H9 (cell line): ENCODE results near the gene SLC19A1. TPM values are rescaled to one million over a fixed set of nuclear protein-coding genes. Genes with fewer than 3 reads are reported as not detected.

Experiments
- DNase-seq: peaks from one replicate; pipeline ENCODE4 v3.0.0-alpha.2; 2017
- H2AFZ ChIP-seq: one replicate; pipeline ENCODE4 v1.6.1; 2013; ENCODE audit warnings: mild to moderate bottlenecking, low read length, control low read depth, moderate library complexity
- H2AK5ac ChIP-seq: 2 replicates; pipeline ENCODE4 v1.6.1; 2013; ENCODE audit warnings: low read length, control low read depth, mixed read lengths; ENCODE audit not compliant: insufficient read length
- H2BK120ac ChIP-seq: one replicate; pipeline ENCODE4 v1.6.1; 2013; ENCODE audit warnings: low read depth, mild to moderate bottlenecking, low read length, control low read depth, inconsistent platforms; ENCODE audit not compliant: poor library complexity, severe bottlenecking
- H2BK12ac ChIP-seq: 2 replicates; pipeline ENCODE4 v1.6.1; 2013; ENCODE audit warnings: low read length, control low read depth, mixed read lengths, low read depth; ENCODE audit not compliant: insufficient read length
- H2BK15ac ChIP-seq: 2 replicates; pipeline ENCODE4 v1.6.1; 2013; ENCODE audit warnings: low read depth, low read length, control low read depth
- H2BK20ac ChIP-seq: one replicate; pipeline ENCODE4 v1.6.1; 2013; ENCODE audit warnings: low read depth, mild to moderate bottlenecking, low read length, control low read depth, inconsistent platforms; ENCODE audit not compliant: poor library complexity, severe bottlenecking
- H2BK5ac ChIP-seq: 2 replicates; pipeline ENCODE4 v1.6.1; 2013; ENCODE audit warnings: low read length, control low read depth, mixed read lengths; ENCODE audit not compliant: insufficient read length
- H3K14ac ChIP-seq: 2 replicates; pipeline ENCODE4 v1.6.1; 2013; ENCODE audit warnings: low read length, control low read depth; ENCODE audit not compliant: insufficient read depth
- H3K18ac ChIP-seq: 2 replicates; pipeline ENCODE4 v1.6.1; 2013; ENCODE audit warnings: low read depth, mild to moderate bottlenecking, mixed read lengths, low read length, control low read depth; ENCODE audit not compliant: insufficient read length
- H3K23ac ChIP-seq: 2 replicates; pipeline ENCODE4 v1.6.1; 2013; ENCODE audit warnings: low read length, control low read depth, mixed read lengths, low read depth; ENCODE audit not compliant: insufficient read length
- H3K23me2 ChIP-seq: 2 replicates; pipeline ENCODE4 v1.6.1; 2013; ENCODE audit warnings: low read depth, mild to moderate bottlenecking, mixed read lengths, low read length, control low read depth; ENCODE audit not compliant: insufficient read length, poor library complexity, severe bottlenecking
- H3K27ac ChIP-seq: 2 replicates; pipeline ENCODE4 v1.5.1; 2013; ENCODE audit warnings: low read length, control low read depth, mixed read lengths, low read depth; ENCODE audit not compliant: insufficient read length
- H3K27me3 ChIP-seq: 2 replicates; pipeline ENCODE4 v1.6.1; 2013; ENCODE audit warnings: low read length, control low read depth, inconsistent platforms; ENCODE audit not compliant: insufficient read depth
- H3K4ac ChIP-seq: 2 replicates; pipeline ENCODE4 v1.6.1; 2013; ENCODE audit warnings: low read depth, mild to moderate bottlenecking, control low read depth, inconsistent platforms, low read length, moderate library complexity
- H3K4me1 ChIP-seq: 2 replicates; pipeline ENCODE4 v1.6.1; 2013; ENCODE audit warnings: low read length, control low read depth, inconsistent platforms; ENCODE audit not compliant: insufficient read depth
- H3K4me2 ChIP-seq: 2 replicates; pipeline ENCODE4 v1.6.1; 2013; ENCODE audit warnings: low read length, control low read depth, mixed read lengths; ENCODE audit not compliant: insufficient read length, insufficient read depth
- H3K56ac ChIP-seq: 2 replicates; pipeline ENCODE4 v1.6.1; 2013; ENCODE audit warnings: low read depth, mild to moderate bottlenecking, mixed read lengths, low read length, control low read depth; ENCODE audit not compliant: insufficient read length
- H3K79me1 ChIP-seq: 2 replicates; pipeline ENCODE4 v1.6.1; 2013; ENCODE audit warnings: low read depth, mild to moderate bottlenecking, moderate library complexity, low read length, control low read depth, inconsistent platforms; ENCODE audit not compliant: insufficient read depth, poor library complexity, severe bottlenecking
- H3K79me2 ChIP-seq: 2 replicates; pipeline ENCODE4 v1.6.1; 2013; ENCODE audit warnings: low read length, control low read depth, inconsistent platforms; ENCODE audit not compliant: insufficient read depth
- H3K9ac ChIP-seq: 2 replicates; pipeline ENCODE4 v1.6.1; 2013; ENCODE audit warnings: low read length, control low read depth, mixed read lengths; ENCODE audit not compliant: insufficient read length; ENCODE audit errors: extremely low read depth
- H3K9me3 ChIP-seq: one replicate; pipeline ENCODE4 v1.6.1; 2013; ENCODE audit warnings: low read depth, low read length, inconsistent platforms; ENCODE audit not compliant: control insufficient read depth
- H3T11ph ChIP-seq: one replicate; pipeline ENCODE4 v1.6.1; 2013; ENCODE audit warnings: mild to moderate bottlenecking, low read length, control low read depth, inconsistent platforms
- H4K20me1 ChIP-seq: one replicate; pipeline ENCODE4 v1.6.1; 2013; ENCODE audit not compliant: control insufficient read depth, insufficient read length, insufficient read depth
- H4K5ac ChIP-seq: 2 replicates; pipeline ENCODE4 v1.6.1; 2013; ENCODE audit warnings: low read depth, mild to moderate bottlenecking, mixed read lengths, low read length, control low read depth; ENCODE audit not compliant: insufficient read length
- H4K8ac ChIP-seq: replicated peaks from 2 replicates; pipeline ENCODE4 v1.6.1; 2013; ENCODE audit warnings: low read length, control low read depth, mixed read lengths, low read depth; ENCODE audit not compliant: insufficient read length
- H4K91ac ChIP-seq: 2 replicates; pipeline ENCODE4 v1.6.1; 2013; ENCODE audit warnings: low read depth, mild to moderate bottlenecking, moderate library complexity, mixed read lengths, low read length, control low read depth; ENCODE audit not compliant: insufficient read length
- H3K27ac Mint-ChIP-seq, 3 experiments: 2 replicates in 2 of 3; 3 replicates in 1 of 3; pipeline ENCODE4 v1.8.0; 2020 to 2021; ENCODE audit warnings: mixed read lengths in 3 of 3, mild to moderate bottlenecking in 1 of 3, moderate library complexity in 1 of 3
- H3K27me3 Mint-ChIP-seq: 2 replicates; pipeline ENCODE4 v1.8.0; 2021; ENCODE audit warnings: low read depth, mild to moderate bottlenecking, moderate library complexity, mixed read lengths
- H3K36me3 Mint-ChIP-seq, 3 experiments: 2 replicates in 2 of 3; 3 replicates in 1 of 3; pipeline ENCODE4 v1.8.0; 2020 to 2021; ENCODE audit warnings: low read depth in 3 of 3, mixed read lengths in 3 of 3; ENCODE audit not compliant: insufficient read depth in 1 of 3
- H3K4me1 Mint-ChIP-seq, 2 experiments: 2 replicates each; pipeline ENCODE4 v1.8.0; 2020; ENCODE audit warnings: mixed read lengths in 2 of 2
- H3K4me3 Mint-ChIP-seq, 2 experiments: 2 replicates in 1 of 2; 3 replicates in 1 of 2; pipeline ENCODE4 v1.8.0; 2020 to 2021; ENCODE audit warnings: mild to moderate bottlenecking in 2 of 2, mixed read lengths in 2 of 2, moderate library complexity in 1 of 2
- H3K9me3 Mint-ChIP-seq, 2 experiments: 2 replicates in 1 of 2; 3 replicates in 1 of 2; pipeline ENCODE4 v1.8.0; 2020; ENCODE audit warnings: mild to moderate bottlenecking in 2 of 2, mixed read lengths in 2 of 2, moderate library complexity in 1 of 2
- CTCF ChIP-seq: fragments of 200-600 bp; sonication (generic); conservative IDR thresholded peaks from 3 replicates; pipeline ENCODE4 v1.8.0; 2021; ENCODE audit warnings: antibody characterized with exemption, mild to moderate bottlenecking
- WGBS: extraction: QIAGEN DNeasy Blood & Tissue Kit; methylation state at CpG from one replicate; pipeline ENCODE4 v1.1.7; 2013; ENCODE audit warnings: missing lambda C conversion rate, low lambda C conversion rate, mixed read lengths; ENCODE audit not compliant: insufficient read length; ENCODE audit errors: extremely low coverage; 5-methylcytosine and 5-hydroxymethylcytosine counted together
- total RNA-seq: library from RNA; stranded (reverse); gene quantifications from 2 replicates; pipeline ENCODE4 v1.2.1, GENCODE V29; 2021

Gene SLC19A1
- total RNA-seq, 1 experiment from 2014 or later, result 32.4 TPM

- Histone ChIP-seq H4K91ac (no peak overlapping the region), H3K9me3 (no peaks in the 10 kb centered on the region), H2AK5ac (no peak overlapping the region), H3K56ac (no peak overlapping the region), H2AFZ (no peak overlapping the region), H4K20me1 (no peaks in the 10 kb centered on the region), H2BK12ac (no peak overlapping the region), H3K27ac (no peak overlapping the region), H3K79me1 (no peaks in the 10 kb centered on the region), H3K23me2 (no peaks in the 10 kb centered on the region), H2BK20ac (no peak overlapping the region), H3K23ac (no peak overlapping the region), H2BK120ac (no peak overlapping the region), H3K4ac (no peak overlapping the region), H4K5ac (no peak overlapping the region), H3K27me3 (no peaks in the 10 kb centered on the region), H2BK5ac (no peak overlapping the region), H2BK15ac (no peak overlapping the region), H3T11ph (no peak overlapping the region), H3K4me1 (no peaks in the 10 kb centered on the region), H3K18ac (no peak overlapping the region), H3K4me2 (no peak overlapping the region), H3K9ac (no peak overlapping the region), H3K79me2 (no peaks in the 10 kb centered on the region), H3K14ac (no peak overlapping the region), H4K8ac (no peak overlapping the region)
- Mint-ChIP-seq H3K36me3 (peaks cover 0 to 37% (median 35%) of the 10 kb centered on the region in 3 experiments; a peak in 5 of 7 replicates), H3K4me1 (peaks cover 0 to 4% of the 10 kb centered on the region in 2 experiments; a peak in 1 of 4 replicates), H3K27me3 (peaks cover 3% of the 10 kb centered on the region; the same call in 1 of the 2 replicates), H3K9me3 (no peaks in the 10 kb centered on the region), H3K27ac (peak overlapping the region in 1 of 3 experiments; percentile 28; a peak in 1 of 7 replicates), H3K4me3 (no peak overlapping the region)
- DNase-seq, result no peak
- no CpG with 5 or more reads among the region's 35 CpGs for WGBS
- TF ChIP-seq CTCF, result no peak
Observed at GRCh38 chr21:45511661-45512431, 30.4 kb downstream of the SLC19A1 start.
